Measurements from ENCODE around the gene DHX8. TPM values are rescaled to one million over a fixed set of nuclear protein-coding genes. Genes with fewer than 3 reads are reported as not detected.

The DHX8 gene
- total RNA-seq, 1 experiment from 2014 or later: 53.5 TPM

- intact Hi-C loops (cut with micrococcal nuclease): no loop called here
- Histone ChIP-seq H3K4me1 (ENCODE audit: control insufficient read depth in 1 of 2, insufficient read depth in 2 of 2, low read length in 2 of 2) (peaks cover 2 to 29% of the 10 kb centered on the region in 2 experiments; a peak in 2 of 4 replicates), H3K4me2 (ENCODE audit: low read length) (no peak overlapping the region), H3K36me3 (ENCODE audit: control insufficient read depth in 1 of 2, insufficient read depth in 2 of 2, low read length in 2 of 2) (no peaks in the 10 kb centered on the region), H3K4me3 (replicated peaks in 1 of 2; ENCODE audit: low read depth in 1 of 2, low read length in 2 of 2) (no peak overlapping the region), H4K20me1 (ENCODE audit: insufficient read depth) (no peaks in the 10 kb centered on the region), H3K27me3 (ENCODE audit: insufficient read depth, low read length) (no peaks in the 10 kb centered on the region), H3K79me2 (ENCODE audit: insufficient read depth, low read length) (no peaks in the 10 kb centered on the region), H3K27ac (ENCODE audit: low read depth, low read length) (no peak overlapping the region), H3K9me3 (ENCODE audit: control insufficient read depth in 1 of 2, insufficient read depth in 1 of 2, low read depth in 1 of 2, low read length in 2 of 2) (no peaks in the 10 kb centered on the region), H3K9me2 (ENCODE audit: insufficient read depth) (no peaks in the 10 kb centered on the region), H2AFZ (ENCODE audit: low read depth, low read length, poor library complexity, severe bottlenecking) (no peak overlapping the region), H3K9ac (ENCODE audit: low read length) (no peak overlapping the region)
- RAD21 ChIA-PET (ENCODE audit: low non-redundant PET in 1 of 2, low total read pairs in 2 of 2, uncharacterized antibody in 2 of 2, unreplicated experiment in 2 of 2): interaction anchor here (1.3 to 4.4 kb wide), 2 partner anchors 99 kb away, joined by 4 to 26 read pairs (median 4); no protein-coding TSS in a partner anchor
- no peak for DNase-seq (ENCODE audit: low read depth, low spot score)
- BruUV-seq (replicated peaks): no TSS peak
- CTCF ChIA-PET: interaction anchor here (0.7 to 3.7 kb wide), 4 partner anchors 44 to 191 kb away, joined by 3 to 13 read pairs (median 6); no protein-coding TSS in a partner anchor
- POLR2A ChIA-PET: interaction anchor here (1.3 kb wide), 1 partner anchor 99 kb away, joined by 7 read pairs; no protein-coding TSS in a partner anchor
- ATAC-seq: no peak
- TF ChIP-seq EZH2 (IDR thresholded peaks at IDR 0.05) (no peak), CEBPB (IDR thresholded peaks at IDR 0.05; ENCODE audit: low read depth) (no peak), SP1 (IDR thresholded peaks at IDR 0.05; ENCODE audit: low read depth) (no peak), JUND (IDR thresholded peaks at IDR 0.05) (no peak), ELF1 (IDR thresholded peaks at IDR 0.05; ENCODE audit: borderline replicate concordance, low read depth) (no peak), SRF (IDR thresholded peaks at IDR 0.05; ENCODE audit: low read depth) (no peak), POLR2AphosphoS5 (IDR thresholded peaks at IDR 0.05; ENCODE audit: low read depth, low read length) (no peak), ZFX (IDR thresholded peaks at IDR 0.05) (no peak), FOSL1 (IDR thresholded peaks at IDR 0.05; ENCODE audit: low read depth) (no peak), EZH2phosphoT487 (IDR thresholded peaks at IDR 0.05; ENCODE audit: borderline replicate concordance) (no peak), ATF3 (IDR thresholded peaks at IDR 0.05) (no peak), POLR2A (IDR thresholded peaks at IDR 0.05; ENCODE audit: borderline replicate concordance, extremely low read depth, insufficient read depth, insufficient read length) (no peak), CTCF (IDR thresholded peaks at IDR 0.05 in 2 of 3, conservative IDR thresholded peaks at IDR 0.05 in 1 of 3; ENCODE audit: borderline replicate concordance in 1 of 3, insufficient read depth in 1 of 3, low read depth in 2 of 3, low read length in 2 of 3) (no peak), ZBTB33 (IDR thresholded peaks at IDR 0.05; ENCODE audit: extremely low read depth, insufficient replicate concordance, low read length) (no peak), YY1 (IDR thresholded peaks at IDR 0.05; ENCODE audit: extremely low read depth, insufficient replicate concordance, low read depth, low read length) (no peak), RAD21 (IDR thresholded peaks at IDR 0.05; ENCODE audit: low read depth) (no peak), ZNF274 (IDR thresholded peaks at IDR 0.05; ENCODE audit: low read depth, low read length) (no peak), EGR1 (IDR thresholded peaks at IDR 0.05; ENCODE audit: low read depth) (no peak), REST (IDR thresholded peaks at IDR 0.05; ENCODE audit: low read depth) (no peak), MAX (IDR thresholded peaks at IDR 0.05) (no peak)
These were observed 91.2 kb downstream of the DHX8 start for GRCh38 chr17:43574896-43575525.

Measured in HCT116 (cell line).